Calu3 (cell line): ENCODE results near the gene PRR19. TPM values are rescaled to one million over a fixed set of nuclear protein-coding genes. Genes with fewer than 3 reads are reported as not detected.

ENCODE experiments used
- BruUV-seq: library from RNA; stranded (reverse); fragments of 400-500 nt; replicated peaks from 2 replicates; lab custom pipeline; 2021; lab: Mats Ljungman, UMichigan
- CTCF ChIA-PET: fragments of 300-600 bp; sonication (Branson Sonifier 250); formaldehyde crosslinking; loops from one replicate; lab custom pipeline; 2022; ENCODE audit warnings: antibody characterized with exemption; lab: Charles Lee
- DNase-seq: peaks from one replicate; pipeline ENCODE4 v3.0.0; 2022
- H3K27ac Mint-ChIP-seq: one replicate; pipeline ENCODE4 v1.8.0; 2022; ENCODE audit warnings: mixed read lengths; ENCODE audit not compliant: unreplicated experiment
- H3K27me3 Mint-ChIP-seq: one replicate; pipeline ENCODE4 v1.8.0; 2022; ENCODE audit warnings: mixed read lengths; ENCODE audit not compliant: unreplicated experiment
- H3K36me3 Mint-ChIP-seq: one replicate; pipeline ENCODE4 v1.8.0; 2022; ENCODE audit warnings: mild to moderate bottlenecking, moderate library complexity, mixed read lengths; ENCODE audit not compliant: insufficient read depth, unreplicated experiment
- H3K4me1 Mint-ChIP-seq: one replicate; pipeline ENCODE4 v1.8.0; 2022; ENCODE audit warnings: mild to moderate bottlenecking, low read depth, mixed read lengths; ENCODE audit not compliant: unreplicated experiment
- H3K4me3 Mint-ChIP-seq: one replicate; pipeline ENCODE4 v1.8.0; 2022; ENCODE audit warnings: mild to moderate bottlenecking, low read depth, moderate library complexity, mixed read lengths; ENCODE audit not compliant: unreplicated experiment
- H3K9me3 Mint-ChIP-seq: one replicate; pipeline ENCODE4 v1.8.0; 2022; ENCODE audit warnings: low read depth, mixed read lengths; ENCODE audit not compliant: unreplicated experiment
- intact Hi-C: fragments of 100-400 bp; cut with micrococcal nuclease; formaldehyde crosslinking; loops from one replicate; pipeline ENCODE4 v1.10.0; 2022; ENCODE audit not compliant: unreplicated experiment
- total RNA-seq: library from RNA; stranded (reverse); gene quantifications from 2 replicates; pipeline ENCODE4 v1.2.3, GENCODE V29; 2022
- TF ChIP-seq, protein P1 (sequence below): fragments of 200-600 bp; IDR thresholded peaks from one replicate; pipeline ENCODE4 v1.8.0; 2022; ENCODE audit warnings: antibody characterized with exemption; ENCODE audit not compliant: unreplicated experiment

PRR19 gene
- total RNA-seq, 1 experiment from 2014 or later: 2.4 TPM

DNA sequence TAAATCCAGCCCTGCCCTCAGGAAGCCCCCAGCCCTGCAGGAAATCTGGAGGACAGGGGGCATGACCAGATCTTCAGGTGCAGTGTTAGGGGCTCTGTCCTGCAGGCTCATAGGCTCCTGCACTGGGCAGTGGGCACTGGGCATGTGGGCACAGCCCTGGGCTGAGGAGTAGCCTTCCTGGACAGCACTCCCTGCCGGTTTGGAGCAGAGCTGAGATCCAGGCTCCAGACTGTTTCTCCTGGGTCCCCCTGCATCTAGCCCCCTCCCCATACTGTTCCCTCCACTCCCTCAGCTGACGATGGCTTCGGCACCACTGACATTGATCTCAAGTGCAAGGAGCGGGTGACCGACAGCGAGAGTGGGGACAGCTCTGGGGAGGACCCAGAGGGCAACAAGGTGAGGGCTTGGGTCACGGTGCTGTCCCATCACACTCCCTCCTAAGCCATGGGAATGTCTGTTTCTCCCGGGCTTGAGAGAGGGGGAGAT lies 12.3 kb upstream of the PRR19 start:
- intact Hi-C loops: loop anchor here (10.0 kb wide), 1 partner anchor 165 kb away; no protein-coding TSS in a partner anchor
- BruUV-seq: no TSS peak
- Mint-ChIP-seq H3K36me3 (peaks cover 69% of the 10 kb centered on the region), H3K9me3 (no peaks in the 10 kb centered on the region), H3K27ac (no peak overlapping the region), H3K4me3 (no peak overlapping the region), H3K27me3 (no peaks in the 10 kb centered on the region), H3K4me1 (peaks cover 19% of the 10 kb centered on the region)
- CTCF ChIA-PET: no interaction called here
- TF ChIP-seq, protein P1, sequence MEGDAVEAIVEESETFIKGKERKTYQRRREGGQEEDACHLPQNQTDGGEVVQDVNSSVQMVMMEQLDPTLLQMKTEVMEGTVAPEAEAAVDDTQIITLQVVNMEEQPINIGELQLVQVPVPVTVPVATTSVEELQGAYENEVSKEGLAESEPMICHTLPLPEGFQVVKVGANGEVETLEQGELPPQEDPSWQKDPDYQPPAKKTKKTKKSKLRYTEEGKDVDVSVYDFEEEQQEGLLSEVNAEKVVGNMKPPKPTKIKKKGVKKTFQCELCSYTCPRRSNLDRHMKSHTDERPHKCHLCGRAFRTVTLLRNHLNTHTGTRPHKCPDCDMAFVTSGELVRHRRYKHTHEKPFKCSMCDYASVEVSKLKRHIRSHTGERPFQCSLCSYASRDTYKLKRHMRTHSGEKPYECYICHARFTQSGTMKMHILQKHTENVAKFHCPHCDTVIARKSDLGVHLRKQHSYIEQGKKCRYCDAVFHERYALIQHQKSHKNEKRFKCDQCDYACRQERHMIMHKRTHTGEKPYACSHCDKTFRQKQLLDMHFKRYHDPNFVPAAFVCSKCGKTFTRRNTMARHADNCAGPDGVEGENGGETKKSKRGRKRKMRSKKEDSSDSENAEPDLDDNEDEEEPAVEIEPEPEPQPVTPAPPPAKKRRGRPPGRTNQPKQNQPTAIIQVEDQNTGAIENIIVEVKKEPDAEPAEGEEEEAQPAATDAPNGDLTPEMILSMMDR: no peak
- DNase-seq: no peak

DNA sequence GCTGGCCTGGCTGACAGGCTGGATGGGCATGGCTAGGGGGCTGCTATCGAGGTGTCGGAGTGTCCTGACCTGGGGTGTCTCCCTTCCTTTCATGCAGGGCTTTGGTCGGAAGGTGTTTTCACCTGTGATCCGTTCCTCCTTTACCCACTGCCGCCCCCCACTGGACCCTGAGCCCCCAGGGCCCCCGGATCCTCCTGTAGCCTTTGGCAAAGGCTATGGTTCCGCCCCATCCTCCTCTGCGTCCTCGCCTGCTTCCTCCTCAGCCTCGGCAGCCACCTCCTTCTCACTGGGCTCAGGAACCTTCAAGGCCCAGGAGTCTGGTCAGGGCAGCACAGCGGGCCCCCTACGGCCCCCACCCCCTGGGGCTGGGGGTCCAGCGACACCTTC lies 11.8 kb upstream of the PRR19 start:
- H3K4me3 Mint-ChIP-seq: no peak overlapping the region
- intact Hi-C loops: no loop called here
- TF ChIP-seq, protein P1: no peak
- no peaks in the 10 kb centered on the region for H3K27me3 Mint-ChIP-seq
- H3K36me3 Mint-ChIP-seq: peaks cover 69% of the 10 kb centered on the region
- DNase-seq: no peak
- H3K4me1 Mint-ChIP-seq: peaks cover 14% of the 10 kb centered on the region
- no peaks in the 10 kb centered on the region for H3K9me3 Mint-ChIP-seq
- CTCF ChIA-PET: no interaction called here
- BruUV-seq: no TSS peak
- no peak overlapping the region for H3K27ac Mint-ChIP-seq

DNA sequence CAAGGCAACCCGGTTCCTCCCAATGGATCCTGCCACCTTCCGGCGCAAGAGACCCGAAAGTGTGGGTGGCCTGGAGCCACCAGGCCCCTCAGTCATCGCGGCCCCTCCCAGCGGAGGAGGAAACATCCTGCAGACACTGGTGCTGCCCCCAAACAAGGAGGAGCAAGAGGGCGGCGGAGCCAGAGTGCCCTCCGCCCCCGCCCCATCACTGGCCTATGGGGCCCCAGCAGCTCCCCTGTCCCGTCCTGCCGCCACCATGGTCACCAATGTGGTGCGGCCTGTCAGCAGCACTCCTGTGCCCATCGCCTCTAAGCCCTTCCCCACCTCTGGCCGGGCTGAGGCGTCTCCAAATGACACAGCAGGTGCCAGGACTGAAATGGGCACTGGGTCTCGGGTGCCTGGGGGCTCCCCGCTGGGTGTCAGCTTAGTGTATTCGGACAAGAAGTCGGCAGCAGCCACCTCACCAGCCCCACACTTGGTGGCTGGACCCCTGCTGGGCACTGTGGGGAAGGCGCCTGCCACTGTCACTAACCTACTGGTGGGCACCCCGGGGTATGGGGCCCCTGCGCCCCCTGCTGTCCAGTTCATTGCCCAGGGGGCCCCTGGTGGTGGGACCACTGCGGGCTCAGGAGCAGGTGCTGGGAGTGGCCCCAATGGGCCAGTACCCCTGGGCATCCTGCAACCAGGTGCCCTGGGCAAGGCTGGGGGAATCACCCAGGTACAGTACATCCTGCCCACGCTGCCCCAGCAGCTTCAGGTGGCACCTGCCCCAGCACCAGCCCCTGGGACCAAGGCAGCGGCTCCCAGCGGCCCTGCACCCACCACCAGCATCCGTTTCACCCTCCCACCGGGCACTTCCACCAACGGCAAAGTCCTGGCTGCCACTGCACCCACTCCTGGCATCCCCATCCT lies 11.2 kb upstream of the PRR19 start:
- DNase-seq: peak; percentile 83
- no TSS peak for BruUV-seq
- Mint-ChIP-seq H3K9me3 (no peaks in the 10 kb centered on the region), H3K36me3 (peaks cover 65% of the 10 kb centered on the region), H3K4me1 (peaks cover 11% of the 10 kb centered on the region), H3K27me3 (no peaks in the 10 kb centered on the region), H3K4me3 (peak overlapping the region; percentile 11), H3K27ac (no peak overlapping the region)
- intact Hi-C loops: no loop called here
- TF ChIP-seq, protein P1: peak; percentile 96
- CTCF ChIA-PET: no interaction called here

DNA sequence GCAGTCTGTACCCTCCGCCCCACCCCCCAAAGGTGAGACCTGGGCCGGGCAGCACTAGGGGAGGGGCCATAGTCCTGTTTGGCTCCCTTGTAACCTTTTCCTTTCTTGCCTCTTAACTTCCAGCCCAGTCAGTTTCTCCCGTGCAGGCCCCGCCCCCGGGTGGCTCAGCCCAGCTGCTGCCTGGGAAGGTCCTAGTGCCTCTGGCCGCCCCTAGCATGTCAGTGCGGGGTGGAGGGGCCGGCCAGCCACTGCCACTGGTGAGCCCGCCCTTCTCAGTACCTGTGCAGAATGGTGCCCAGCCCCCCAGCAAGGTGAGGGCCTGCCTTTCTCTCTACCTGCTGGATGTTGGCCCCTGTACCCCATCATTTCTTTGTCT lies 10.5 kb upstream of the PRR19 start:
- intact Hi-C loops: no loop called here

More for the DNA sequence above, 10.5 kb upstream of the PRR19 start:
- H3K4me3 Mint-ChIP-seq: peak overlapping the region; percentile 11
- peaks cover 11% of the 10 kb centered on the region for H3K4me1 Mint-ChIP-seq
- DNase-seq: no peak
- H3K27me3 Mint-ChIP-seq: no peaks in the 10 kb centered on the region
- BruUV-seq: no TSS peak
- peak overlapping the region; percentile 22 for H3K27ac Mint-ChIP-seq
- H3K9me3 Mint-ChIP-seq: no peaks in the 10 kb centered on the region
- H3K36me3 Mint-ChIP-seq: peaks cover 59% of the 10 kb centered on the region
- CTCF ChIA-PET: no interaction called here
- TF ChIP-seq, protein P1: no peak
